GM18507 (cell line): ENCODE data around the gene CX3CR1.

ENCODE experiments used
- DNase-seq: peaks from one replicate; pipeline ENCODE4 v3.0.0; 2011; ENCODE audit warnings: low read depth; ENCODE audit not compliant: insufficient read length; ENCODE audit errors: extremely low spot score
- FAIRE-seq: peaks from 2 replicates; lab custom pipeline; 2011; peaks lifted over from hg19 to GRCh38; lab: Jason Lieb, UNC

CX3CR1 gene

DNA sequence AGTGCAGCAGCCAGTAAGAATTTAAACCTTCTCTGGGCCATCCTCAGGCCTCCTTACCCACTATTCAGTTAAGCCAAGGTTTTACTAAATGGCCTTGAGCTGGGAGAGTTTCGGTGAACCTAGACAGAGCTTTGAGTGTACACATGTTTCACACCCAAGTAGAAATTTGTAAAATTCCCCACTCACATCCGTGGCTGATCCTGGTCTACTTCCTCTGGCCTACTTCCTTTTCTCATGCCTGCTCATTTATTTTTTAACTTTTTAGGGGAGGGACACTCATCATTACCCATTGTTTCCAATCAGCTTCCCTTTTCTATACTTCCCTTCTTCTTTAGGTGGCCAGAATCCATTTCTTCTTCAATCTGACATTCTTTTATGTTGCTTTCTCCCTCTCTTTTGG, 7.6 kb downstream of the CX3CR1 start:
- FAIRE-seq (no peak), DNase-seq (no peak)

DNA sequence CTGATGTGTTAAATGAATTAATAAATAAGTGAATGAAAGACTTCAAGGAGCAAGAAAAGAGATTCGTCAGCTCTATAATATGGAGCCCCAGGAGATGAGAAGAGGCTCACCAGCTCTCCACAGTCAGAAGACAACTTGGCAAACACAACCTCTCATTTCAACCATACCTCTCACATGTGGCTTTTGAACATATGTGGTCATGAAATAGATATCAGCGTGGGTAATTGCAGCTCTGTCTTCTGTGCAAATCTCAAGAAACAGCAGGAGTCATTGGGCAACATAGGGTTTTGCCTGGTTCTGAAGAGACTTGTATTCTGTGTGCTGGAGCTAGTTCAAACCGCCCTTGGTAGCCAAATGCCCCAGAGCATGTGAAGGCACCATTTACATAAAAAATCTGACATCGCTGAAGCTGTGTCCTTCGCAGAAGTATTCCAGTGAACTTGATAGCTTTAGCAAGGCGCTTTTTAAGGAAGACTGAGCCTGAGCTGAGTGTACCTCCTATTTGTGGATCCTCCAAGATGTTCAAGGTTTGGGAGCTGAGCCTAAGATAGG, 8.4 kb downstream of the CX3CR1 start:
- no peak for FAIRE-seq

GRCh38 chr3:39269528-39269927, 10.3 kb downstream of the CX3CR1 start:
- FAIRE-seq (no peak), DNase-seq (no peak)

More for the DNA sequence above, 8.4 kb downstream of the CX3CR1 start:
- DNase-seq, result no peak

DNA sequence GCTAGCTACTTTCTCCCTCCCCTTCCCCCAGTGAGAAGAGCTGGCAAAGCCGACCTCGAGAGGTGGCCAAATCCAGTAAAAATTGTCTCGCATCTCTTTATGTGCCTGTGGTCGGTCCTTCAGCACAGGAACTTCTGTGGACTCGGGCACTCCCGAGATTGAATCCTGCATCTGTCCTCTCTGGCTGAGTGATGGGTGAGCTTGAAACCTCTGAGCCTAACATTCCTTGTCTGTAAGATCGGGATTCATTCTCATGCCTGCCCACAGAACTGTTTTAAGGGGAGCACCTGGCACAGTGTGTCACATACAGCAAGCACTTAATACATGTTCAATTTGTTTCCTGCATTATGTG, 11.3 kb downstream of the CX3CR1 start:
- no peak for FAIRE-seq
- DNase-seq, result no peak

GRCh38 chr3:39267631-39268548, 11.9 kb downstream of the CX3CR1 start:
- DNase-seq (no peak), FAIRE-seq (no peak)

DNA sequence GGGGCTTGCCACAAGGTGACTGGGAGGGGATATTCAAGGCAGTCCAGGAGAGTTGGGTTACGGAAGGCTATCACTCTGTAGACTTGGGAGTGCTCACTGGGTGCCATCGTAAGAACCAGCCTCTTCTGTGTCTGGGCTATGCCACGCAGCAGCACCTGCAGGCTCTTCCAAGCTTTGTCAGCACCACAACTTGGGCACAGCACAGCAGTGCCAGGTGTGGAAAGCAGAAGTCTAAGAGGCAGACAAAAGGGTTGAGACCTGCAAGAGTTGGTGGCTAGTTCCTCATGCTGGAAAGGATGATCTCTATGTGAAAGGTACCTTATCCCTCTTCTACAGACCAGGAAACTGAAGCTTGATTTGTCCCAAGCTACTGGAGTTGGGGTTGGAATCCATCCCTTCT, 15.8 kb downstream of the CX3CR1 start:
- FAIRE-seq, result no peak

DNA sequence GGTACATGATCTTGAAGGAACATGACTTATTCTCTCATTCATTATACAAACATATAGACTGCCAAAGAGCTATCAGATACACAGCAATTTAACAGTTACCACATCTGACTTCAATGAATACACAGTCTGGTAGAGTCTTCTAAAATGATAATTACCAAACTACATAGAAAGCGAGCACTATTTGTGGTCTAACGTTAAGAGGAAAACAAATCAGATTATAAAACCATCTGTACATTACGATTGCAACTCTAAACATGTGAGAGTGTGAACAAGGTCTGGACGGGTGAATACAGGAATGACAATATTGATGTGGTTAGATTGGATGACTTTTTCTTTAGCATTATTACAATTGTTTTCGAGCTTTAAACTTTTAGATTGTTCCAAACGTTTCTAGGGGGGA, 16.3 kb downstream of the CX3CR1 start:
- FAIRE-seq (no peak), DNase-seq (no peak)

More for the DNA sequence above, 15.8 kb downstream of the CX3CR1 start:
- no peak for DNase-seq

DNA sequence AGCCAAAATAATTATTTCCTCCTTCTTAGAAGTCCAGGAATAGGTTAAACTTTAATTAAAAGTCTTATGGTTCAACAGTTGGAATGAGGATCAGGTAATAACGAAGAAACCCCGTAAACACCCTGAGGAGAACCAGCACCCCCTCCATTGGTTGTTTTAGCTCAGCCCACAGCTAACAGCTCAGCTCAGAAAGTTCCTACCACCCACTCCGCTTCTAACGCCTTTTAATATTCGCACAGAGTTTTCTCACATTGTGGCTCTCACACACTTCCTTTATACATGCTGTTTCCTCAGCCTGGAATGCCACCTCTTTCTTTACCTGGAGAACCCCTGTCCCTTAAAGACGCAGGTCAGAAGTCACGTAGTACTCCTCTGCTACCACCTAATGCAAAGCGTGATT, 17.0 kb downstream of the CX3CR1 start:
- DNase-seq (no peak), FAIRE-seq (no peak)

DNA sequence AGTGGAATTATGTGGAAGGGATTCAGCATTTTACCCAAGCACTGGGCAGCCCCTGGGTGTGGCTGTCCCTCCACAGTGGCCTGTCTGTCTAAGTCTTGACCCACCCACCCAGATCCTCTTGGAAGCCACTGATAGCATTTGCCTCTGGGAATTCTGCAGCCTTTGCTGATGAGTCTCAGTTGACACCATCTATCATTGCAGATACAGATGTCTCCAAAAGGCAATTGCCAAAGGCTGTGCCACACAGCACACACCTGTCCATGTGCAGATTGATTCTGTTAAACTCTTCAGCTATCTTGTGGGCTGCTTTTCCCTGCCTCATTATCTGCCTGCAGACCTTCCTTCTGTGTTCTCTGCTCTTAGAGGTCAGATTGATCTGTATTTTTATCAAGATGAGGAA, 18.1 kb downstream of the CX3CR1 start:
- FAIRE-seq (no peak), DNase-seq (no peak)

DNA sequence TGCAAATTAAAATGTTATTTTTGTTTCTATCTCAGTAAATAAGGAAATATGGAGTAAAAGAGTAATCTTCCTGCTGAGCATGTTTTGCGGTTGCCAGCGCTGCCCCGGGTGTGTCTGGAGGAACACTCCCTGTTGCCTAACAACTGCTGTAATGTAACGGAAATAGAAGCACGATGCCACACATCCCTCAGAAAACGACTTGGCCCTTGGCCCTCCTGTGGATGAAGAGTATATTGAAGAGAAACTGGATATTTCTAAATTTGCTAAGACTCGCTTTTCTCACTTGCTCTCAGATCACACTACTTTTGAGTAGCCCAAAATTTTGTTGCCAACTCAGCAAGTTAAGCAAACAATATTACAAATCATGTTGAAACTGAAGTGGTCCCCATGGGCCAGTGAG, 18.9 kb downstream of the CX3CR1 start:
- DNase-seq (peak; percentile 52), FAIRE-seq (peak; percentile 87)

DNA sequence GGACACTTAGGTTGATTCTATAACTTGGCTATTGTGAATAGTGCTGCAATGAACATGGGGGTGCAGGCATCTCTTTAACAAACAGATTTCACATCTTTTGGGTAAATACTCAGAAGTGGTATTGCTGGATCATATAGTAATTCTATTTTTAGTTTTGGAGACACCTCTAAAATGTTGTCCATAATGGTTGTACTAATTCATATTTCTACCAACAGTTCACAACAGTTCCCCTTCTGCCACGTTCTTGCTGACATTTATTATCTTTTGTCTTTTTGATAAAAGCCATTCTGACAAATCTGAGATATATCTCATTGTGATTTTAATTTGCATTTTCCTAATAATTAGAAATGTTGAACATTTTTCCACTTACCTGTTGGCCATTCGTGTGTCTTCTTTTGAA, 19.5 kb downstream of the CX3CR1 start:
- peak; percentile 31 for FAIRE-seq
- DNase-seq, result no peak

DNA sequence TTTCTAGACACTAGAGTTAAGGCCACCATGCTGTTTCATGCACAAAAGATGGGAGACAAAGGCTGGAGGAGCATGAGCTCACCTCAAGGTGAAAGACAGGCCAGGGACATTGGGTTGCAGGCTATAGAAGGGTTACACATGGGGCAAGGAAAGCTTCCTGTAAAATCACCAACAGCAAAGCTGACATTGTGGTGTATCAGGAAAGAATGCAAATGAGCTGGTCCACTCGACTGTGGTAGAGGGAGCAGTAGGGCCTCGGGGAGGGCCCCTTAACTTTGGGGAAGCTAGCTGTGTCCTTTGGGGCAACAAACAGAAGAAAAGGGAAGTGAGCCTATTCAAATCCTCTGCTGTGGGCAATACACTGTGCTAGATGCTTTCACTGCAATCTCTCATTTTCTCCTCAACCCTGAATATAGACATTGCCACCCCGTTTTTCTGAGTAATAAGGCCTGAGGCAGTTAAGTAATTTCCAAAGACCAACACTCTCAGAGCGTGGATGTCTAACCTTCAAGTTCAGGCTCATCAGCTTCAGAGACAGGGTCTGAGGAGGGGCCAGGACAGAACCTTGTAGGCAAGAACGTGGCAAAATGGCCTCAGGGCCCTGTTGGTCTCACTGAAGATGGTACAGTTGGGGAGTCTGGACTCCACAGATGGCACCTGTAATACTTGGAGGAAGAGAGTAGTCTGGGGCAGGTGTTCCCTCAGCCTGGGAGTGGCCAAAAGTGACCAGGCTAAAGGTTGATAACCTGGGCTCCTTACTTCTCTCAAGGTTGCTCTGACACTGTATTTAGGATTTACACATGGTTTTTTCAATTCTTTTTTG, 24.1 kb downstream of the CX3CR1 start:
- peak; percentile 57 for DNase-seq
- FAIRE-seq, result peak; percentile 100

GRCh38 chr3:39254806-39255449, 24.9 kb downstream of the CX3CR1 start:
- FAIRE-seq, result no peak
- no peak for DNase-seq

DNA sequence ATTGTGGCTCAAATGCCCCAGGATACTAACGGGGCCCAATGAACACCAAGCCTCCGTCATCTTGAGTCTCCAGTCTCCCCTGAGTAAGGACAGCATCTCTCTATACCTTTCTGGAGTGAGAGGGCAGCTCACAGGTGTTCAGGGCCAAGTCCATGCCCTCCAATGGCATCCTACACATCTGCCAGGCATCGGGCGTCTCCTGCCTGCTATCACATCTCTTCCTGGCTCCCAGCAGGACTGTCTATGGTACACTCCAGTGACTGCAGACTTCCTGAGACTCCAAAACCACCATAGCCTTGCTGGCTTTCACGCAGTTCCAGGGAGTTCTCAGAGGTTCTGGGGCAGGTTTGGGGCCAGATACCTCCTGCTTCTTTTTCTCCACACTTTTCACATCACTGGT, 28.3 kb downstream of the CX3CR1 start:
- FAIRE-seq (no peak), DNase-seq (no peak)

- no peak for DNase-seq
- no peak for FAIRE-seq
Measured at GRCh38 chr3:39250116-39250747, 29.6 kb downstream of the CX3CR1 start.

GRCh38 chr3:39249453-39250115, 30.3 kb downstream of the CX3CR1 start:
- DNase-seq (no peak), FAIRE-seq (peak; percentile 24)

DNA sequence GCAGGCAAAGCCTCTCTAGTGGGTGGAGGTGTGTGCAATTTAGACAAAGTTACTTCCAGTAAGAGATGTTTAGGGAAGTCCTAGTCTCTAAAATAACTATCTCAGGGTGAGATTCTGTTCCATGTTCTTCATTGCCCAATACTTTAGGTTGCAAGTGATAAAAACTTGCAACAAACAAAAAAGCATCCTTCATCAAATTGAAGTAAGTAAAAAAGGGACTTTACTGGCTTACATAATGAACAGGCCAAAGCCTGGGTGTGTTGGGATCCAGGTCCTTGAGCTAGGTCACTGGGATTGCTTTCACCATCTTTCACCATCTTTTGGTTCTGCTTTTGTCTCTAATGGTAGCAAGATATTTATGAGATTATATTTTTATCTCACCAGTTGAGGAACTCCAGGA, 38.3 kb downstream of the CX3CR1 start:
- no peak for FAIRE-seq

GRCh38 chr3:39237027-39237426, 42.8 kb downstream of the CX3CR1 start:
- no peak for FAIRE-seq
- no peak for DNase-seq

More for the DNA sequence above, 38.3 kb downstream of the CX3CR1 start:
- DNase-seq, result no peak

GRCh38 chr3:39234651-39235050, 45.2 kb downstream of the CX3CR1 start:
- no peak for DNase-seq

More at GRCh38 chr3:39234651-39235050, 45.2 kb downstream of the CX3CR1 start:
- FAIRE-seq, result no peak
